DMS53 (cell line): Measurements from ENCODE around the gene FETUB.
A peak's percentile ranks its signal among the peaks of the same experiment; 100 is the strongest.
"Not testable (repeated sequence)": the region's sequence is repeated elsewhere in the genome, so short reads cannot be mapped to it uniquely, and the experiment has no call there.

Experiments used
- DNase-seq: peaks from one replicate; lab custom pipeline; 2025; lab: John Stamatoyannopoulos, UW

The FETUB gene

GRCh38 chr3:186679151-186679550 is 39.0 kb downstream of the FETUB start:
- DNase-seq = peak; percentile 41

GRCh38 chr3:186680869-186681268 is 40.7 kb downstream of the FETUB start:
- no peak for DNase-seq

GRCh38 chr3:186682812-186683211 is 42.6 kb downstream of the FETUB start:
- peak; percentile 5 for DNase-seq

GRCh38 chr3:186683979-186684378 is 43.8 kb downstream of the FETUB start:
- no peak for DNase-seq

- DNase-seq = not testable (repeated sequence)
Observed at GRCh38 chr3:186686475-186686874, 46.3 kb downstream of the FETUB start.

GRCh38 chr3:186687120-186687651 is 47.0 kb downstream of the FETUB start:
- DNase-seq = no peak

- not testable (repeated sequence) for DNase-seq
Observed at GRCh38 chr3:186690304-186690703, 50.1 kb downstream of the FETUB start.

GRCh38 chr3:186691676-186692075 is 51.5 kb downstream of the FETUB start:
- no peak for DNase-seq

- no peak for DNase-seq
Observed at GRCh38 chr3:186693843-186694242, 53.6 kb downstream of the FETUB start.

GRCh38 chr3:186694288-186695032 is 54.3 kb downstream of the FETUB start:
- DNase-seq = no peak

- no peak for DNase-seq
Observed at GRCh38 chr3:186696522-186696921, 56.3 kb downstream of the FETUB start.

GRCh38 chr3:186697510-186697909 is 57.3 kb downstream of the FETUB start:
- no peak for DNase-seq

- no peak for DNase-seq
Observed at GRCh38 chr3:186700267-186700666, 60.1 kb downstream of the FETUB start.

GRCh38 chr3:186702451-186702850 is 62.3 kb downstream of the FETUB start:
- DNase-seq = not testable (repeated sequence)
